ENCODE results near the gene HLA-DMB. TPM values are rescaled to one million over a fixed set of nuclear protein-coding genes. Genes with fewer than 3 reads are reported as not detected.

HLA-DMB gene
- not detected for polyA plus RNA-seq (2013, experiment 1 of 2)
- polyA plus RNA-seq (2013, experiment 2 of 2) = not detected

DNA sequence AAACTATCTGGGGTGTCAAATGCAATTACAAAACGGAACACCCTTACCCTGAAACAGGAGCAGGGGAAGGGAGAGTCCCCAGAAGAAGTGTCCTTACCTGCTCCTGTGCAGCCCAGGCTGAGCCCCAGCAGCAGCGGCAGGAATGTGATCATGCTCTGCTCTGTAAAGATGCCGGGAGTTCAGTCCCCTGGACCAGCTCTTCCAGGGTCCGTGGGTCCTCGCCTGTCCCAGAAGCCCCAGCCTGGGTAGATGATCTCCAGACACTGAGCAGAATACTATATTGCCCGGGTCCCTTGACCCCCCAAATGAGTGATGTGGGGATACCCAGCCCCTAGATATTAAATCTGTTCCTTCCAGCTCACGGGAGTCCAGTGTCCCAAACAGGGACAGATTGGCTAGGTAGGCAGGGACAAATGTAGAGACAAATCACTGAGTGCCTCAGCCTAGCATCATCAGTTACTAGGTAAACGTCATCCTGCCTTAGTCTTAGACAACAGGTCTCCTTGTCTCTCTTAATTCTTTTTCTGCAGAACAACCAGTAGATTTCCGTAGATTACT is at the start of gene HLA-DMB:
Gene HLA-DMB (minus strand): TSS at position 373 of the 558 bp plus-strand sequence. CDS start 221 bp downstream, at position 152.
- Histone ChIP-seq H3K36me3 (ENCODE audit: control insufficient read depth, insufficient read depth, low read length) (no peaks in the 10 kb centered on the region), H3K9me3 (ENCODE audit: control insufficient read depth, low read length) (no peaks in the 10 kb centered on the region), H3K4me1 (ENCODE audit: control insufficient read depth, insufficient read depth, low read length, poor library complexity, severe bottlenecking) (no peaks in the 10 kb centered on the region), H3K4me3 (ENCODE audit: extremely low read depth, insufficient read depth, low read length, poor library complexity, severe bottlenecking) (no peak within 1 kb of the TSS), H3K27ac (ENCODE audit: low read depth, low read length, severe bottlenecking) (no peak within 1 kb of the TSS)
- 69 to 77% methylated on average over 8 to 9 of the region's 9 CpGs for WGBS, 2 experiments (ENCODE audit: insufficient coverage in 2 of 2)

DNA sequence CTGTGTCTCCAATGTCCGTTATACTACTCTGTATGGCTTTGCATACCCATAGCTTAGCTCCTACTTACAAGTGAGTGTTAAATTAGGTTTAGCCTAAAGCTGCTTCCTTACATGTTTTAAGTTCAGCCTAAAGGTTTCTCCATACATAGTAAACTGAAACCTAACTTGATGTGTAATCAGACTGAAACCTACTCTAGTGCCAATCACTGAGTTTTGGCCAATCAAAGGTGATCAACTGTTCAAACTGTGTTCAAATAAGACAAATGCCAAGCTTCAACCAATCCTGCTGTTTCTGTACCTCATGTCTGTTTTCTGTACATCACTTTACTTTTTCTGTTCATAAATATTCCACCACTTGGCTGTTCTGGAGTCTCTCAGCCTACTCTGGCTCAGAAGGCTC is 48.5 kb upstream of the HLA-DMB start:
- no peak overlapping the region for H3K4me3 ChIP-seq (ENCODE audit: extremely low read depth, insufficient read depth, low read length, poor library complexity, severe bottlenecking)
- no peaks in the 10 kb centered on the region for H3K36me3 ChIP-seq (ENCODE audit: control insufficient read depth, insufficient read depth, low read length)
- 100% methylated on average over 1 of the region's 1 CpG; no CpG with 5 or more reads in 1 of the 2 experiments for WGBS, 2 experiments (ENCODE audit: insufficient coverage in 2 of 2)
- H3K27ac ChIP-seq (ENCODE audit: low read depth, low read length, severe bottlenecking) = no peak overlapping the region
- H3K9me3 ChIP-seq (ENCODE audit: control insufficient read depth, low read length) = no peaks in the 10 kb centered on the region
- H3K4me1 ChIP-seq (ENCODE audit: control insufficient read depth, insufficient read depth, low read length, poor library complexity, severe bottlenecking) = no peaks in the 10 kb centered on the region

DNA sequence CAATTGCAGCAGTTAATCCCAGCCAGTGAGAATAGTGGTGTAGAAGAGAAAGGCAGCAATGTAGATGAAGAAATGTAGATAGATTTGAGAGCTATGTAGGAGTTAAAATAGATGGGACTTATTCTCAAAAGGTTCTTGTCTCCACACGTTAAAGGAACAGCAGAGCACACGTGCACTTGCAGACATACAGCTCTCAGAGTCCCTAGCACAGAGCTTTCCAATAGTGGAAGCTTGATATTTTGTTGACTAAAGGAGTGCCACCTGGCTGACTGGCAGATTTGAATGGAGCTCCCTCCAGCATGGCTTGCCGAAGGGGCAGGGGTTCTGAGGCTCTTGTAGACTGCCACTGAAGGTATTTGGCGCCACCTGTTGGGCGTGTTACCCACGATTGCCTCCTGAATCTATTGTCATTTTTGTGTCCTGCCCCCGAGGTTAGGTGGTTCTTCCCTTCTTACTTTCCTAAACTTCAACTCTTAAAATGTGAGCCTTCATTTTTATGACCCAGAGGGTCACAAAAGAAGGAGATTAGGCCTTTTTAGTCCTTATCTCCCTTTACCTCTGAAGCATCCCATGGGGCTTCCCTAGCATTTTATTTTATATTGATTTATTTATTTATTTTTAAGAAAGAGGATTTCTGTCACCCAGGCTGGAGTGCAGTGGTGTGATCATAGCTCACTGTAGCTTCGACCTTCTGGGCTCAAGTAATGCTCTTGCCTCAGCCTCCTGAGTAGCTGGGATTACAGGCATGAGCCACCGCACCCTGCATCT is 44.0 kb upstream of the HLA-DMB start:
- H3K27ac ChIP-seq (ENCODE audit: low read depth, low read length, severe bottlenecking) = no peak overlapping the region
- 16 to 24% methylated on average over 7 to 8 of the region's 9 CpGs for WGBS, 2 experiments (ENCODE audit: insufficient coverage in 2 of 2)

DNA sequence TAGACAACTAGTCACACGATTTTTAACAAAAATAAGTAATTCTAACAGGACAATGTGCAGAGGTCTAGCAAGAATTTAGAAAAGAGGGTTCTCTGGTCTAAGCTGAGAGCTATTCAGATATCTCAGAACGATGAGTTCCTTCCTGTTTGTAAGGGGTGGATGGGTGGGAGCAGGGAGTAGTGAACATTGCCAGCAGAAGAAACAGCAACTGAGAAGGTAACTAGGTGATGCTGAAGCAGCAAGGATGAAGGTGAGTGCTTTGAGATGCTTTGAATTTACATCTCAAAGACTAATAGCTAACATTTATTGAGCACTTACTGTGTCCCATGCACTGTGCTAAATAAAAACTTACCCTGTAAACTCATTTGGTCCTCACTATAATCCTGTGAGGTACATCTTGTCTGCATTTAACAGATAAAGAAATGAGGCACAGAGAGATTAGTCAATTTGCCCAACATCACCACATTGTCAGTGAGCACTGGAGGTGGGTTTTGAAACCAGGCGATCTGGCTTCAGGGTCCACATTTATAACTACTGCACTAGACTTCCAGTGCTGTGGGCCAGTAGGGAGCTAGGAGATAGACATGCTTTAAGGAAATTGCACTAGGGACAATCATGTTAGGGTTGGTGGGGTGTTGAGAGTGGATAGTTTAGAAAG is 43.3 kb upstream of the HLA-DMB start:
- peaks cover 33% of the 10 kb centered on the region for H3K36me3 ChIP-seq (ENCODE audit: control insufficient read depth, insufficient read depth, low read length)
- H3K27ac ChIP-seq (ENCODE audit: low read depth, low read length, severe bottlenecking) = peak overlapping the region; percentile 29
- H3K4me1 ChIP-seq (ENCODE audit: control insufficient read depth, insufficient read depth, low read length, poor library complexity, severe bottlenecking) = peaks cover 3% of the 10 kb centered on the region
- no peak overlapping the region for H3K4me3 ChIP-seq (ENCODE audit: extremely low read depth, insufficient read depth, low read length, poor library complexity, severe bottlenecking)
- no peaks in the 10 kb centered on the region for H3K9me3 ChIP-seq (ENCODE audit: control insufficient read depth, low read length)
- WGBS, 2 experiments (ENCODE audit: insufficient coverage in 2 of 2) = 81 to 86% methylated on average over 2 of the region's 3 CpGs

More for the DNA sequence above, 44.0 kb upstream of the HLA-DMB start:
- peaks cover 3% of the 10 kb centered on the region for H3K4me1 ChIP-seq (ENCODE audit: control insufficient read depth, insufficient read depth, low read length, poor library complexity, severe bottlenecking)
- H3K4me3 ChIP-seq (ENCODE audit: extremely low read depth, insufficient read depth, low read length, poor library complexity, severe bottlenecking) = no peak overlapping the region
- H3K36me3 ChIP-seq (ENCODE audit: control insufficient read depth, insufficient read depth, low read length) = peaks cover 26% of the 10 kb centered on the region
- no peaks in the 10 kb centered on the region for H3K9me3 ChIP-seq (ENCODE audit: control insufficient read depth, low read length)

DNA sequence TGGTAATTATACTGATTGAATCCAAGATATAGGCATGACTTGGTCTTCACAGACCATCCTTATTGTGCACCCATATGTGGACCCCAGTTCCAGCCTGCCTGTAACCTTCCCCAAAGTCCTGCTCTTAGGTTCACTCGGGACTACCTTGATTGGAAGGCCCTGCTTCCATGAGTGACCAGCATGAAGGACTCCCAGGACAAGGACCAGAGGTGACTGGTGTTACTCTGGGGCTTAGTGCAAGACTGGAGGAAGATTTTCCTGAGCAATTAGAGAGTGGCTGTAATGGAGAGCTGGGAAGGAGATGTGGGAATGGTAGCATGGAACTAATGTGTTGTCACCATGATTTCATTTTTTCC is 42.6 kb upstream of the HLA-DMB start:
- Histone ChIP-seq H3K27ac (ENCODE audit: low read depth, low read length, severe bottlenecking) (peak overlapping the region; percentile 29), H3K4me1 (ENCODE audit: control insufficient read depth, insufficient read depth, low read length, poor library complexity, severe bottlenecking) (peaks cover 3% of the 10 kb centered on the region), H3K36me3 (ENCODE audit: control insufficient read depth, insufficient read depth, low read length) (peaks cover 39% of the 10 kb centered on the region), H3K4me3 (ENCODE audit: extremely low read depth, insufficient read depth, low read length, poor library complexity, severe bottlenecking) (no peak overlapping the region), H3K9me3 (ENCODE audit: control insufficient read depth, low read length) (no peaks in the 10 kb centered on the region)
- 83 to 100% methylated on average over 1 of the region's 1 CpG for WGBS, 2 experiments (ENCODE audit: insufficient coverage in 2 of 2)

DNA sequence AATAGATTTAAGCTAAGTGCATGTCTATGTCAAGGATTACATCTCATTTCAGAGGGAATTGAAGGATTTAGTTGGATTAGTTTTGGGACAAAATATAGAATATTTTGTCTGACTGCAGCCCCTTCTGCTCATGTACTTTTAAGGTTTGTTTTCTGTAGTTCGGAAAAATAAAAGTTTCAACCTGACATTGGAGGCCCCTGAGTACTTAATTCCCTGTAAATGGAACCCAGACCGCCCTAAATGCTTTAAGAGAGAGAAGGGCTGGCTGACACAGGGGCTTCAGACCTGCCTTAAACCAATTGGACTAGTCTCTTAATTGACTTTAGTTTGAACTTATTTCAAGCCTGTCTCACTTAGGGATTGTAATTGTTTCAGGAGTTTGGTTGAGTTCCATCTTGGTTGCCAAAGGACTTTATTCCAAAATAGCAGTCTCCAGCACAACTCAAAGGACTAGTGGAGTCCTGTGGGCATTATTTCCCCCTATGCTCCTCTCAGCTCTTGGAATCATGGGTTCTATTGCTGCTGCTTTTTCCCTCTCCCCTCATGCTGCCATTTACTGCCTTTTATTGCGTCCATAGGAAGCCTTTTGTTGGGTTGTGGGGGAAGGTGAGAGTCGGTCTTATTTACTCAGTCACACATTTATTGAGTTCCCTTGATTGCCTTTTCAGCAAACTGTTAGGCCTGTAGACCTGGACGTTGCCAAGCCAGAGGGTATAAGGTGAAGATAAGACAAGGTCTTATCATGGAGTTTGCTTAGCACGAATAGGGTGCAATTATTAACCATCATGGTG is 42.1 kb upstream of the HLA-DMB start:
- 86 to 94% methylated on average over 1 to 3 of the region's 6 CpGs for WGBS, 2 experiments (ENCODE audit: insufficient coverage in 2 of 2)
- H3K9me3 ChIP-seq (ENCODE audit: control insufficient read depth, low read length) = no peaks in the 10 kb centered on the region
- H3K27ac ChIP-seq (ENCODE audit: low read depth, low read length, severe bottlenecking) = peak overlapping the region; percentile 36
- H3K36me3 ChIP-seq (ENCODE audit: control insufficient read depth, insufficient read depth, low read length) = peaks cover 45% of the 10 kb centered on the region
- H3K4me3 ChIP-seq (ENCODE audit: extremely low read depth, insufficient read depth, low read length, poor library complexity, severe bottlenecking) = no peak overlapping the region
- H3K4me1 ChIP-seq (ENCODE audit: control insufficient read depth, insufficient read depth, low read length, poor library complexity, severe bottlenecking) = peaks cover 3% of the 10 kb centered on the region

DNA sequence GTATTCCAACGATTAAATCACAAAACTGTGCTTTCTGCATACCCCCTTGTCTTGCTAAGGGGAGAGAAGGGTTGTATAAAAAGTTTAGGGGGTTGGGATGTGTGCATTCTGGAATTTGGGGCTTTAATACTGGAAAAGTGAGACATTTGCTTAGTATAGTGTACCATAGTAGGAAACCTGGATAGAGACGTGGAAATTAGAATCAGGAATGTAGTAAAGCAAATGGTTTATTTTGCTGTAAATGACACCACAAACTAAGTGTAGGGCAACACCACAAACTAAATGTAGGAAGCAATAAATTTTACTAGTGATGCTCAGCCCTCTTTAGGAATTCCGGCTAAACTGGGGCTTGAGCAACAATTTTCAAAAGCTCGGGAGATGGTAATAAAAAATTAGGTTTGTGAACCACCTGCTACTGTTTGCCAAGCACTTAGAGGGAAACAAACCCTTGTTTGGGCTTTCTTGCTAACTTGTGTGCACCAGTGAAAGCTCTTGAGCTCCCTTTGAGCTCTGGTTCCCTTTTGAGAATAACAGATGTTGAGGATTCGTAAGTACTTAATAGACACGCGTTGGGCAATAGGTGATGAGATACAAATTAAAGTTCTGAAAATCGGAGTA is 41.4 kb upstream of the HLA-DMB start:
- 88 to 98% methylated on average over 6 to 7 of the region's 8 CpGs for WGBS, 2 experiments (ENCODE audit: insufficient coverage in 2 of 2)
- peaks cover 52% of the 10 kb centered on the region for H3K36me3 ChIP-seq (ENCODE audit: control insufficient read depth, insufficient read depth, low read length)
- peaks cover 3% of the 10 kb centered on the region for H3K4me1 ChIP-seq (ENCODE audit: control insufficient read depth, insufficient read depth, low read length, poor library complexity, severe bottlenecking)
- no peak overlapping the region for H3K27ac ChIP-seq (ENCODE audit: low read depth, low read length, severe bottlenecking)
- H3K4me3 ChIP-seq (ENCODE audit: extremely low read depth, insufficient read depth, low read length, poor library complexity, severe bottlenecking) = no peak overlapping the region
- H3K9me3 ChIP-seq (ENCODE audit: control insufficient read depth, low read length) = no peaks in the 10 kb centered on the region

DNA sequence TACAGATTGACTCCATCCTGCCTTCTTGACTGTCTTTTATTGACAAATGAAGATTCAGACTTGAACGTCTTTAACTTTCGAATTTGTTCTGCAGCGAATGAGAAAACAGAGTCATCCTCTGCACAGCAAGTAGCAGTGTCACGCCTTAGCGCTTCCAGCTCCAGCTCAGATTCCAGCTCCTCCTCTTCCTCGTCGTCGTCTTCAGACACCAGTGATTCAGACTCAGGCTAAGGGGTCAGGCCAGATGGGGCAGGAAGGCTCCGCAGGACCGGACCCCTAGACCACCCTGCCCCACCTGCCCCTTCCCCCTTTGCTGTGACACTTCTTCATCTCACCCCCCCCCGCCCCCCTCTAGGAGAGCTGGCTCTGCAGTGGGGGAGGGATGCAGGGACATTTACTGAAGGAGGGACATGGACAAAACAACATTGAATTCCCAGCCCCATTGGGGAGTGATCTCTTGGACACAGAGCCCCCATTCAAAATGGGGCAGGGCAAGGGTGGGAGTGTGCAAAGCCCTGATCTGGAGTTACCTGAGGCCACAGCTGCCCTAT is 39.7 kb upstream of the HLA-DMB start:
- no peaks in the 10 kb centered on the region for H3K9me3 ChIP-seq (ENCODE audit: control insufficient read depth, low read length)
- H3K4me3 ChIP-seq (ENCODE audit: extremely low read depth, insufficient read depth, low read length, poor library complexity, severe bottlenecking) = no peak overlapping the region
- H3K4me1 ChIP-seq (ENCODE audit: control insufficient read depth, insufficient read depth, low read length, poor library complexity, severe bottlenecking) = peaks cover 14% of the 10 kb centered on the region
- H3K27ac ChIP-seq (ENCODE audit: low read depth, low read length, severe bottlenecking) = peak overlapping the region; percentile 23
- peaks cover 68% of the 10 kb centered on the region for H3K36me3 ChIP-seq (ENCODE audit: control insufficient read depth, insufficient read depth, low read length)
- 90 to 96% methylated on average over 8 of the region's 11 CpGs for WGBS, 2 experiments (ENCODE audit: insufficient coverage in 2 of 2)

DNA sequence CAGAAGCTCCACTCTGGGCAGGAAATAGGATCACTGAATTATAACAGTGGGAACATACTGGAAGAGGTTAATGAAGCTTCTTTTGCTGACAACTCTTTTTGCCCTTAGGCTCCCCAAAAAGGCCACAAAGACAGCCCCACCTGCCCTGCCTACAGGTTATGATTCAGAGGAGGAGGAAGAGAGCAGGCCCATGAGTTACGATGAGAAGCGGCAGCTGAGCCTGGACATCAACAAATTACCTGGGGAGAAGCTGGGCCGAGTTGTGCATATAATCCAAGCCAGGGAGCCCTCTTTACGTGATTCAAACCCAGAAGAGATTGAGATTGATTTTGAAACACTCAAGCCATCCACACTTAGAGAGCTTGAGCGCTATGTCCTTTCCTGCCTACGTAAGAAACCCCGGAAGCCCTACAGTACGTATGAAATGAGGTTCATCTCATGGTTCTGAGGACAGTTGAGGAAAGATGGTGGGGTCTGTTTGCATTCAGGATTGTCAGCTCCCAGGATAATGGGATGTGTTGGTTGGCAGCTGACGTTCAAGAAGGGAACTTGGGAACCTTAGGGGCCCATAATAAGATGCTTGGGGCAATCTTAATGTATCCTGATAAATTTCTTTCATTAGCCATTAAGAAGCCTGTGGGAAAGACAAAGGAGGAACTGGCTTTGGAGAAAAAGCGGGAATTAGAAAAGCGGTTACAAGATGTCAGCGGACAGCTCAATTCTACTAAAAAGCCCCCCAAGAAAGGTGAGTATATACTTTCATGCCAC is 39.1 kb upstream of the HLA-DMB start:
- Histone ChIP-seq H3K36me3 (ENCODE audit: control insufficient read depth, insufficient read depth, low read length) (peaks cover 75% of the 10 kb centered on the region), H3K9me3 (ENCODE audit: control insufficient read depth, low read length) (no peaks in the 10 kb centered on the region), H3K4me3 (ENCODE audit: extremely low read depth, insufficient read depth, low read length, poor library complexity, severe bottlenecking) (no peak overlapping the region), H3K27ac (ENCODE audit: low read depth, low read length, severe bottlenecking) (peak overlapping the region; percentile 23), H3K4me1 (ENCODE audit: control insufficient read depth, insufficient read depth, low read length, poor library complexity, severe bottlenecking) (peaks cover 16% of the 10 kb centered on the region)
- 96 to 97% methylated on average over 8 to 10 of the region's 12 CpGs for WGBS, 2 experiments (ENCODE audit: insufficient coverage in 2 of 2)
